K562 (cell line): ENCODE data around the gene TNKS2. TPM values are rescaled to one million over a fixed set of nuclear protein-coding genes. Genes with fewer than 3 reads are reported as not detected.

Experiments
- ATAC-seq: fragments of 200-7000 bp; cut with Tn5 transposase; 3 replicates; pipeline ENCODE4 v1.9.1; 2020; ENCODE audit warnings: moderate library complexity
- BruUV-seq: library from RNA; stranded (reverse); fragments of 400-500 nt; replicated peaks from 2 replicates; lab custom pipeline; 2021; lab: Mats Ljungman, UMichigan
- CTCF ChIA-PET: fragments of 300-600 bp; formaldehyde crosslinking; extraction: SDS; loops from one replicate; lab custom pipeline; 2021; ENCODE audit warnings: low intra/inter-chr PET ratio; lab: Yijun Ruan, JAX
- POLR2A ChIA-PET: fragments of 300-600, 350-650 bp; sonication (Branson Sonifier 250); formaldehyde crosslinking; extraction: SDS; loops from one replicate; lab custom pipeline; 2021; ENCODE audit warnings: antibody characterized with exemption, inconsistent platforms; lab: Yijun Ruan, JAX
- DNase-seq, 4 experiments: peaks; one replicate each; pipeline versions ENCODE4 v3.0.0 to v3.0.0-alpha.2; 2011 to 2018; ENCODE audit warnings: low spot score in 3 of 4, mixed read lengths in 3 of 4; ENCODE audit errors: extremely low read depth in 1 of 4
- FAIRE-seq: peaks from 2 replicates; lab custom pipeline; 2011; peaks lifted over from hg19 to GRCh38; lab: Jason Lieb, UNC
- H2AFZ ChIP-seq: 2 replicates; pipeline ENCODE4 v1.6.0; 2011; ENCODE audit warnings: low read depth, low read length, control low read depth, inconsistent platforms
- H3K27ac ChIP-seq: fragments of 200-600 bp; 3 replicates; pipeline ENCODE4 v1.8.0; 2011; ENCODE audit warnings: low read depth, mild to moderate bottlenecking, control low read depth, inconsistent platforms, low read length, moderate library complexity, mixed read lengths; ENCODE audit errors: extremely low read depth
- H3K27me3 ChIP-seq, 2 experiments: fragments of 300-600 bp in 1 of 2; 2 replicates in 1 of 2; 3 replicates in 1 of 2; pipeline versions ENCODE4 v1.6.0 to v1.8.0; 2011; ENCODE audit warnings: inconsistent platforms in 2 of 2, low read length in 2 of 2, mild to moderate bottlenecking in 1 of 2, mixed read lengths in 1 of 2, moderate library complexity in 1 of 2; ENCODE audit not compliant: control insufficient read depth in 2 of 2, insufficient read depth in 2 of 2
- H3K36me3 ChIP-seq: fragments of 300-600 bp; 3 replicates; pipeline ENCODE4 v1.8.0; 2011; ENCODE audit warnings: mild to moderate bottlenecking, low read length, inconsistent platforms; ENCODE audit not compliant: control insufficient read depth, insufficient read depth
- H3K4me1 ChIP-seq, 2 experiments: fragments of 200-600 bp in 1 of 2; replicated peaks in 1 of 2; 2 replicates in 1 of 2; 3 replicates in 1 of 2; pipeline versions ENCODE4 v1.5.1 to v1.8.0; 2011; ENCODE audit warnings: inconsistent platforms in 2 of 2, low read length in 2 of 2, mild to moderate bottlenecking in 1 of 2, mixed read lengths in 1 of 2, moderate library complexity in 1 of 2; ENCODE audit not compliant: control insufficient read depth in 2 of 2, insufficient read depth in 2 of 2
- H3K4me2 ChIP-seq: 2 replicates; pipeline ENCODE4 v1.6.1; 2011; ENCODE audit warnings: low read length, control low read depth, inconsistent platforms, mixed read lengths; ENCODE audit not compliant: insufficient read depth
- H3K4me3 ChIP-seq: fragments of 200-600 bp; sonication (generic), shearing (Covaris generic); 2 replicates; pipeline ENCODE4 v1.5.1; 2016; ENCODE audit warnings: control low read depth, inconsistent platforms
- H3K79me2 ChIP-seq: fragments of 200-600 bp; 3 replicates; pipeline ENCODE4 v1.8.0; 2011; ENCODE audit warnings: low read length, inconsistent platforms; ENCODE audit not compliant: control insufficient read depth, insufficient read depth
- H3K9ac ChIP-seq, 2 experiments: 2 replicates each; pipeline versions ENCODE4 v1.6.0 to v1.6.1; 2011; ENCODE audit warnings: low read depth in 2 of 2, low read length in 2 of 2, control low read depth in 1 of 2, inconsistent platforms in 1 of 2, mild to moderate bottlenecking in 1 of 2, mixed read lengths in 1 of 2; ENCODE audit not compliant: insufficient read depth in 1 of 2
- H3K9me1 ChIP-seq: one replicate; pipeline ENCODE4 v1.6.0; 2011; ENCODE audit warnings: inconsistent platforms, mild to moderate bottlenecking, low read length, moderate library complexity; ENCODE audit not compliant: control insufficient read depth, insufficient read depth
- H3K9me3 ChIP-seq: replicated peaks from 2 replicates; pipeline ENCODE4 v1.5.1; 2011; ENCODE audit warnings: low read depth, low read length, inconsistent platforms; ENCODE audit not compliant: control insufficient read depth, insufficient read depth
- H4K20me1 ChIP-seq: replicated peaks from 2 replicates; pipeline ENCODE4 v1.6.1; 2011; ENCODE audit warnings: low read length, inconsistent platforms, mixed read lengths; ENCODE audit not compliant: control insufficient read depth, insufficient read depth
- EP400 ChIP-seq: fragments of 450-650 bp; IDR thresholded peaks from 2 replicates; pipeline ENCODE4 v1.6.1; 2017; ENCODE audit warnings: antibody characterized with exemption, mild to moderate bottlenecking, moderate library complexity
- IFI16 ChIP-seq: fragments of 250-450 bp; sonication (Bioruptor Pico); IDR thresholded peaks from 2 replicates; pipeline ENCODE4 v2.1.2; 2022; ENCODE audit warnings: mild to moderate bottlenecking, inconsistent platforms
- KDM4B ChIP-seq, 2 experiments: fragments of 450-650 bp in 1 of 2; sonication (generic) in 1 of 2; IDR thresholded peaks; 2 replicates each; pipeline ENCODE4 v1.6.1; 2016 to 2017; ENCODE audit warnings: borderline replicate concordance in 2 of 2, antibody characterized with exemption in 1 of 2, low read depth in 1 of 2, mild to moderate bottlenecking in 1 of 2
- KHSRP ChIP-seq: fragments of 450-650 bp; IDR thresholded peaks from 2 replicates; pipeline ENCODE4 v1.6.1; 2017
- SMARCB1 ChIP-seq: IDR thresholded peaks from 2 replicates; pipeline ENCODE4 v1.6.1; 2011; ENCODE audit warnings: improper control_type of control experiment, low read depth; ENCODE audit not compliant: insufficient read length
- SPI1 ChIP-seq: IDR thresholded peaks from 2 replicates; pipeline ENCODE4 v1.6.1; 2011; ENCODE audit warnings: low read depth, low read length, control low read depth, borderline replicate concordance
- STAT5B ChIP-seq: fragments of 250-450 bp; sonication (Bioruptor Pico); IDR thresholded peaks from 2 replicates; pipeline ENCODE4 v1.8.0; 2021; ENCODE audit warnings: mild to moderate bottlenecking, inconsistent platforms
- WGBS: fragments of 100-300 bp; shearing (Covaris generic); methylation state at CpG from one replicate; pipeline ENCODE4 v1.1.6; 2016; ENCODE audit warnings: low coverage, mixed read lengths; ENCODE audit not compliant: insufficient coverage; ENCODE audit errors: missing lambda C conversion rate; 5-methylcytosine and 5-hydroxymethylcytosine counted together
- in situ Hi-C: fragments of 300-500 bp; cut with MboI; formaldehyde crosslinking; loops from 4 replicates; pipeline ENCODE4 v1.15.0; 2018; ENCODE audit warnings: inconsistent platforms, mixed read lengths
- intact Hi-C: fragments of 100-400 bp; cut with micrococcal nuclease; formaldehyde crosslinking; loops from 2 replicates; pipeline ENCODE4 v1.14.2; 2022
- polyA plus RNA-seq, 8 experiments: library from polyadenylated mRNA; depleted of rRNA in 4 of 8; stranded (reverse) in 5 of 8; unstranded in 3 of 8; fragments of >200 nt; fragmentation: Nextera tagmentation in 2 of 8; fragmentation: Illumina TruSeq in 1 of 8; extraction: Ambion mirVana in 2 of 8; extraction: Trizol in 1 of 8; gene quantifications; 2 replicates each; pipeline versions ENCODE4 v1.2.1 to v1.2.3, GENCODE V29; 2011 to 2014; ENCODE audit warnings: inconsistent platforms in 1 of 8, missing spikeins in 1 of 8
- total RNA-seq, 7 experiments: library from RNA; depleted of rRNA in 6 of 7; stranded (reverse); fragments of >200 nt in 6 of 7; fragmentation: Illumina TruSeq in 2 of 7; extraction: Trizol in 2 of 7; gene quantifications; 2 replicates each; pipeline versions ENCODE4 v1.2.1 to v1.2.3, GENCODE V29; 2011 to 2021; ENCODE audit warnings: low replicate concordance in 1 of 7
- TF ChIP-seq, protein P1 (sequence below): sonication (generic); formaldehyde crosslinking; IDR thresholded peaks from 2 replicates; pipeline ENCODE4 v1.8.0; 2022; ENCODE audit warnings: mild to moderate bottlenecking, missing genetic modification reagents
- TF ChIP-seq, protein P2 (sequence below): fragments of 450-650 bp; formaldehyde crosslinking; conservative IDR thresholded peaks from 2 replicates; pipeline ENCODE4 v1.4.0; 2022; ENCODE audit warnings: mild to moderate bottlenecking, missing genetic modification characterization
- TF ChIP-seq, protein P3 (sequence below), 2 experiments: fragments of 450-650 bp in 1 of 2; IDR thresholded peaks; 2 replicates each; pipeline ENCODE4 v1.6.1; 2011 to 2017; ENCODE audit warnings: low read depth in 2 of 2, antibody characterized with exemption in 1 of 2, borderline replicate concordance in 1 of 2, low read length in 1 of 2, mild to moderate bottlenecking in 1 of 2, mixed read lengths in 1 of 2; ENCODE audit not compliant: control insufficient read depth in 1 of 2

Gene TNKS2
- total and polyA plus RNA-seq, 9 of the 15 experiments (the other 6 are each of a cell fraction or from before 2014, with no cell fraction given) = 3.5 to 19.8 (median 8.6) TPM

GRCh38 chr10:91772869-91773268, 25.4 kb upstream of the TNKS2 start:
- intact Hi-C loops (no loop called here), in situ Hi-C loops (loop anchor here (25.0 kb wide), 1 partner anchor 664 kb away; no protein-coding TSS in a partner anchor)
- Histone ChIP-seq H2AFZ (no peak overlapping the region), H4K20me1 (no peaks in the 10 kb centered on the region), H3K4me2 (no peak overlapping the region), H3K79me2 (no peaks in the 10 kb centered on the region), H3K36me3 (no peaks in the 10 kb centered on the region), H3K9ac (no peak overlapping the region), H3K27ac (no peak overlapping the region), H3K4me3 (no peak overlapping the region), H3K4me1 (no peaks in the 10 kb centered on the region), H3K27me3 (no peaks in the 10 kb centered on the region; a peak in 1 of 5 replicates), H3K9me1 (no peaks in the 10 kb centered on the region), H3K9me3 (no peaks in the 10 kb centered on the region)
- no TSS peak for BruUV-seq
- FAIRE-seq (no peak), DNase-seq (no peak), ATAC-seq (no peak)
- TF ChIP-seq, protein P1, sequence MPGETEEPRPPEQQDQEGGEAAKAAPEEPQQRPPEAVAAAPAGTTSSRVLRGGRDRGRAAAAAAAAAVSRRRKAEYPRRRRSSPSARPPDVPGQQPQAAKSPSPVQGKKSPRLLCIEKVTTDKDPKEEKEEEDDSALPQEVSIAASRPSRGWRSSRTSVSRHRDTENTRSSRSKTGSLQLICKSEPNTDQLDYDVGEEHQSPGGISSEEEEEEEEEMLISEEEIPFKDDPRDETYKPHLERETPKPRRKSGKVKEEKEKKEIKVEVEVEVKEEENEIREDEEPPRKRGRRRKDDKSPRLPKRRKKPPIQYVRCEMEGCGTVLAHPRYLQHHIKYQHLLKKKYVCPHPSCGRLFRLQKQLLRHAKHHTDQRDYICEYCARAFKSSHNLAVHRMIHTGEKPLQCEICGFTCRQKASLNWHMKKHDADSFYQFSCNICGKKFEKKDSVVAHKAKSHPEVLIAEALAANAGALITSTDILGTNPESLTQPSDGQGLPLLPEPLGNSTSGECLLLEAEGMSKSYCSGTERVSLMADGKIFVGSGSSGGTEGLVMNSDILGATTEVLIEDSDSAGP (CRISPR knock-in tag) = no peak
- TF ChIP-seq IFI16 = no peak
- TF ChIP-seq KHSRP = no peak
- TF ChIP-seq, protein P2, sequence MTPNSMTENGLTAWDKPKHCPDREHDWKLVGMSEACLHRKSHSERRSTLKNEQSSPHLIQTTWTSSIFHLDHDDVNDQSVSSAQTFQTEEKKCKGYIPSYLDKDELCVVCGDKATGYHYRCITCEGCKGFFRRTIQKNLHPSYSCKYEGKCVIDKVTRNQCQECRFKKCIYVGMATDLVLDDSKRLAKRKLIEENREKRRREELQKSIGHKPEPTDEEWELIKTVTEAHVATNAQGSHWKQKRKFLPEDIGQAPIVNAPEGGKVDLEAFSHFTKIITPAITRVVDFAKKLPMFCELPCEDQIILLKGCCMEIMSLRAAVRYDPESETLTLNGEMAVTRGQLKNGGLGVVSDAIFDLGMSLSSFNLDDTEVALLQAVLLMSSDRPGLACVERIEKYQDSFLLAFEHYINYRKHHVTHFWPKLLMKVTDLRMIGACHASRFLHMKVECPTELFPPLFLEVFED (CRISPR knock-in tag) = no peak
- TF ChIP-seq SPI1 = no peak
- no peak for TF ChIP-seq SMARCB1
- no peak for TF ChIP-seq EP400
- no peak for TF ChIP-seq KDM4B (IDR thresholded peaks at IDR 0.05; ENCODE audit: borderline replicate concordance in 2 of 2, low read depth in 1 of 2)
- TF ChIP-seq STAT5B = no peak
- TF ChIP-seq, protein P3, sequence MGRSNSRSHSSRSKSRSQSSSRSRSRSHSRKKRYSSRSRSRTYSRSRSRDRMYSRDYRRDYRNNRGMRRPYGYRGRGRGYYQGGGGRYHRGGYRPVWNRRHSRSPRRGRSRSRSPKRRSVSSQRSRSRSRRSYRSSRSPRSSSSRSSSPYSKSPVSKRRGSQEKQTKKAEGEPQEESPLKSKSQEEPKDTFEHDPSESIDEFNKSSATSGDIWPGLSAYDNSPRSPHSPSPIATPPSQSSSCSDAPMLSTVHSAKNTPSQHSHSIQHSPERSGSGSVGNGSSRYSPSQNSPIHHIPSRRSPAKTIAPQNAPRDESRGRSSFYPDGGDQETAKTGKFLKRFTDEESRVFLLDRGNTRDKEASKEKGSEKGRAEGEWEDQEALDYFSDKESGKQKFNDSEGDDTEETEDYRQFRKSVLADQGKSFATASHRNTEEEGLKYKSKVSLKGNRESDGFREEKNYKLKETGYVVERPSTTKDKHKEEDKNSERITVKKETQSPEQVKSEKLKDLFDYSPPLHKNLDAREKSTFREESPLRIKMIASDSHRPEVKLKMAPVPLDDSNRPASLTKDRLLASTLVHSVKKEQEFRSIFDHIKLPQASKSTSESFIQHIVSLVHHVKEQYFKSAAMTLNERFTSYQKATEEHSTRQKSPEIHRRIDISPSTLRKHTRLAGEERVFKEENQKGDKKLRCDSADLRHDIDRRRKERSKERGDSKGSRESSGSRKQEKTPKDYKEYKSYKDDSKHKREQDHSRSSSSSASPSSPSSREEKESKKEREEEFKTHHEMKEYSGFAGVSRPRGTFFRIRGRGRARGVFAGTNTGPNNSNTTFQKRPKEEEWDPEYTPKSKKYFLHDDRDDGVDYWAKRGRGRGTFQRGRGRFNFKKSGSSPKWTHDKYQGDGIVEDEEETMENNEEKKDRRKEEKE (IDR thresholded peaks at IDR 0.05; ENCODE audit: borderline replicate concordance in 1 of 2, control insufficient read depth in 1 of 2, low read depth in 2 of 2, low read length in 1 of 2) = no peak
- ChIA-PET CTCF (no interaction called here), POLR2A (interaction anchor here (0.8 kb wide), 1 partner anchor 232 kb away, joined by 4 read pairs; no protein-coding TSS in a partner anchor)
- 11% methylated on average over 1 of the region's 1 CpG for WGBS
